ENCODE measurements around the gene PHRF1.

PHRF1 gene

GRCh38 chr11:575313-575995 lies 816 bp upstream of the PHRF1 start:
- DNase-seq (ENCODE audit: low read depth in 2 of 2): no peak

- DNase-seq (ENCODE audit: low read depth in 2 of 2): no peak
Measured at GRCh38 chr11:576811-577610, 741 bp downstream of the PHRF1 start.

GRCh38 chr11:577611-577894 lies 1.3 kb downstream of the PHRF1 start:
- DNase-seq (ENCODE audit: low read depth in 2 of 2): no peak

GRCh38 chr11:578276-579035 lies 2.2 kb downstream of the PHRF1 start:
- DNase-seq (ENCODE audit: low read depth in 2 of 2): no peak

- no peak for DNase-seq (ENCODE audit: low read depth in 2 of 2)
Measured at GRCh38 chr11:579830-580601, 3.7 kb downstream of the PHRF1 start.

GRCh38 chr11:581342-581741 lies 5.1 kb downstream of the PHRF1 start:
- DNase-seq (ENCODE audit: low read depth in 2 of 2): no peak

GRCh38 chr11:581752-582151 lies 5.5 kb downstream of the PHRF1 start:
- DNase-seq (ENCODE audit: low read depth in 2 of 2): no peak

GRCh38 chr11:584287-584686 lies 8.0 kb downstream of the PHRF1 start:
- DNase-seq (ENCODE audit: low read depth in 2 of 2): no peak

- no peak for DNase-seq (ENCODE audit: low read depth in 2 of 2)
Measured at GRCh38 chr11:586376-587316, 10.4 kb downstream of the PHRF1 start.

- no peak for DNase-seq (ENCODE audit: low read depth in 2 of 2)
Measured at GRCh38 chr11:587546-587945, 11.3 kb downstream of the PHRF1 start.

GRCh38 chr11:587978-588380 lies 11.7 kb downstream of the PHRF1 start:
- DNase-seq (ENCODE audit: low read depth in 2 of 2): peak; percentile 20 to 23

GRCh38 chr11:589798-590197 lies 13.5 kb downstream of the PHRF1 start:
- DNase-seq (ENCODE audit: low read depth in 2 of 2): no peak

- no peak for DNase-seq (ENCODE audit: low read depth in 2 of 2)
Measured at GRCh38 chr11:590997-591396, 14.7 kb downstream of the PHRF1 start.

- DNase-seq (ENCODE audit: low read depth in 2 of 2): no peak
Measured at GRCh38 chr11:592501-592900, 16.2 kb downstream of the PHRF1 start.

GRCh38 chr11:592918-593317 lies 16.6 kb downstream of the PHRF1 start:
- DNase-seq (ENCODE audit: low read depth in 2 of 2): no peak

- DNase-seq (ENCODE audit: low read depth in 2 of 2): no peak
Measured at GRCh38 chr11:593347-593746, 17.1 kb downstream of the PHRF1 start.

GRCh38 chr11:595400-595799 lies 19.1 kb downstream of the PHRF1 start:
- DNase-seq (ENCODE audit: low read depth in 2 of 2): no peak

- no peak for DNase-seq (ENCODE audit: low read depth in 2 of 2)
Measured at GRCh38 chr11:596374-596773, 20.1 kb downstream of the PHRF1 start.

GRCh38 chr11:597166-597725 lies 21.0 kb downstream of the PHRF1 start:
- no peak for DNase-seq (ENCODE audit: low read depth in 2 of 2)

- no peak for DNase-seq (ENCODE audit: low read depth in 2 of 2)
Measured at GRCh38 chr11:598005-598680, 21.9 kb downstream of the PHRF1 start.
